GM21423 (cell line): ENCODE results near the gene GIGYF1.

Source experiments
- ATAC-seq: cut with Tn5 transposase; IDR thresholded peaks from one replicate; pipeline ENCODE4 v1.9.1; 2021; ENCODE audit warnings: mild to moderate bottlenecking, moderate library complexity; ENCODE audit not compliant: unreplicated experiment

GIGYF1 gene

DNA sequence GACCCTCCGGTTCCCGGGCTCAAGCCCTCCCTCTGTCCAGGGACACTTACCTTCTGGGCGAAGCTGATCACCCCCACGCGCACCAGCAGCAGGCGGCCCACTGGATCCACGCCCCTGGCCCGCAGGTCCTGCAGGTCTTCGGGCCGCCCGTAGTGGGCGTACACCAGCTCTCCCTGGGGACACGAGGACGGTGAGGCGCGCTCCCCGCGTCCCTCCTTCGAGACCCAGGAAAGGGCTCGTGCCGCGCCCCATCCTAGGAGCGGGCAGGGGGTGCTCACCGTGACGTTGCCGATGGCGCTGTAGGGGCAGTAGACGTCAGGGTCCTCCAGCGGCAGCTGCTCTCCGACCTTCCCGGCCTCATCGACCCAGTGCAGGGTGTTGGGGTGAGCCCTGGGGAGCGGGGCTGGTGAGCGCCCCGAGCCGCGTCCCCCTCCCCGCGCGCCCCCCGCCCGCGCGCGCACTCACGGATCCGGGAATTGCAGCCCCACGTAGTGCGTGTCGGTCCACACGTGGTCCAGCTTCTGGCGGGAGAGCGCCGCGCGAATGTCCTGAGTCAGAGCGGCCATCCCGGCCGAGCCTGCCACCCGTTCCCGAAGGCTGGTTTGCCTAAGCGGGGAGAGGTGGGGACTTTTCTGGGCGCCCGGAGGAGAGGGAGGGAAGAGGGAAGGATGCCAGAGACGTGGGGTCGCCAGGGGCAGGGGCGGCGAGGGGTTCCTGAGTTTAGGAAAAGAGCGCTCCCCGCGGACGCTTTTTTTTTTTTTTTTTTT, 60.9 kb downstream of the GIGYF1 start:
- ATAC-seq, result peak; percentile 52

DNA sequence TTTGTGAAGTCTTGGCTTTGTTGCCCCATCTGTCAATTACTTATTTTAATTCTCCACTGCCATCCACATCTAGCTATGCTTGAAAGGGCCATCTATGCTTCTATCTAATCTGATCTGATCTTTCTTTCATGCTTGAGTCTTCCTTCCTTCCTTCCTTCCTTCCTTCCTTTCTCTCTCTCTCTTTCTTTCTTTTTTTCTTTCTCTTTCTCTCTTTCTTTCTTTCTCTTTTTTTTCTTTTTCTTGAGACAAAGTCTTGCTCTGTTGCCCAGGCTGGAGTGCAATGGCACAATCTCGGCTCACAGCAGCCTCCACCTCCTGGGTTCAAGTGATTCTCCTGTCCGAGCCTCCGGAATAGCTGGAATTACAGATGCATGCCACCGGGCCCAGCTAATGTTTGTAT, 64.0 kb downstream of the GIGYF1 start:
- ATAC-seq, result no peak
